ENCODE measurements around the gene PPP2R5E.

DNA sequence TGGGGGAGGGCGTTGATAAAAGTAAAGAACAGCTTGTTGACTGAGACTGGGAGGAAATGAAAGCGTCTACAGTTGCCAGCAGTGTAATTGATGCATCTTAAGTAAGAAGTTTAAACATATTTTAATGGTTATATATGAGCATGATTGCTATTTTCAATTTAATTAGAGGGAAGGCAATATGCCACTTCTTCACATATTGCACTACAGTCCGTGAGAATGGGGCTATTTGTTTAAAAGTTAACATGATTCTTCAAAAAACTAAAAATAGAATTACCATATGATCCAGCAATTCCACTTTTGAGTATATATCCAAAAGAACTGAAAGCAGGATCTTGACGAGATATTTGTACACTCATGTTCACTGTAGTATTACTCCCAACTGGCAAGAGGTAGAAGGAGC is 38.3 kb upstream of the PPP2R5E start:
- TF ChIP-seq, protein P1, sequence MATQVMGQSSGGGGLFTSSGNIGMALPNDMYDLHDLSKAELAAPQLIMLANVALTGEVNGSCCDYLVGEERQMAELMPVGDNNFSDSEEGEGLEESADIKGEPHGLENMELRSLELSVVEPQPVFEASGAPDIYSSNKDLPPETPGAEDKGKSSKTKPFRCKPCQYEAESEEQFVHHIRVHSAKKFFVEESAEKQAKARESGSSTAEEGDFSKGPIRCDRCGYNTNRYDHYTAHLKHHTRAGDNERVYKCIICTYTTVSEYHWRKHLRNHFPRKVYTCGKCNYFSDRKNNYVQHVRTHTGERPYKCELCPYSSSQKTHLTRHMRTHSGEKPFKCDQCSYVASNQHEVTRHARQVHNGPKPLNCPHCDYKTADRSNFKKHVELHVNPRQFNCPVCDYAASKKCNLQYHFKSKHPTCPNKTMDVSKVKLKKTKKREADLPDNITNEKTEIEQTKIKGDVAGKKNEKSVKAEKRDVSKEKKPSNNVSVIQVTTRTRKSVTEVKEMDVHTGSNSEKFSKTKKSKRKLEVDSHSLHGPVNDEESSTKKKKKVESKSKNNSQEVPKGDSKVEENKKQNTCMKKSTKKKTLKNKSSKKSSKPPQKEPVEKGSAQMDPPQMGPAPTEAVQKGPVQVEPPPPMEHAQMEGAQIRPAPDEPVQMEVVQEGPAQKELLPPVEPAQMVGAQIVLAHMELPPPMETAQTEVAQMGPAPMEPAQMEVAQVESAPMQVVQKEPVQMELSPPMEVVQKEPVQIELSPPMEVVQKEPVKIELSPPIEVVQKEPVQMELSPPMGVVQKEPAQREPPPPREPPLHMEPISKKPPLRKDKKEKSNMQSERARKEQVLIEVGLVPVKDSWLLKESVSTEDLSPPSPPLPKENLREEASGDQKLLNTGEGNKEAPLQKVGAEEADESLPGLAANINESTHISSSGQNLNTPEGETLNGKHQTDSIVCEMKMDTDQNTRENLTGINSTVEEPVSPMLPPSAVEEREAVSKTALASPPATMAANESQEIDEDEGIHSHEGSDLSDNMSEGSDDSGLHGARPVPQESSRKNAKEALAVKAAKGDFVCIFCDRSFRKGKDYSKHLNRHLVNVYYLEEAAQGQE (IDR thresholded peaks at IDR 0.05; ENCODE audit: insufficient read depth in 1 of 2, low read depth in 2 of 2, low read length in 1 of 2): no peak
- TF ChIP-seq, protein P2, sequence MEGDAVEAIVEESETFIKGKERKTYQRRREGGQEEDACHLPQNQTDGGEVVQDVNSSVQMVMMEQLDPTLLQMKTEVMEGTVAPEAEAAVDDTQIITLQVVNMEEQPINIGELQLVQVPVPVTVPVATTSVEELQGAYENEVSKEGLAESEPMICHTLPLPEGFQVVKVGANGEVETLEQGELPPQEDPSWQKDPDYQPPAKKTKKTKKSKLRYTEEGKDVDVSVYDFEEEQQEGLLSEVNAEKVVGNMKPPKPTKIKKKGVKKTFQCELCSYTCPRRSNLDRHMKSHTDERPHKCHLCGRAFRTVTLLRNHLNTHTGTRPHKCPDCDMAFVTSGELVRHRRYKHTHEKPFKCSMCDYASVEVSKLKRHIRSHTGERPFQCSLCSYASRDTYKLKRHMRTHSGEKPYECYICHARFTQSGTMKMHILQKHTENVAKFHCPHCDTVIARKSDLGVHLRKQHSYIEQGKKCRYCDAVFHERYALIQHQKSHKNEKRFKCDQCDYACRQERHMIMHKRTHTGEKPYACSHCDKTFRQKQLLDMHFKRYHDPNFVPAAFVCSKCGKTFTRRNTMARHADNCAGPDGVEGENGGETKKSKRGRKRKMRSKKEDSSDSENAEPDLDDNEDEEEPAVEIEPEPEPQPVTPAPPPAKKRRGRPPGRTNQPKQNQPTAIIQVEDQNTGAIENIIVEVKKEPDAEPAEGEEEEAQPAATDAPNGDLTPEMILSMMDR (IDR thresholded peaks at IDR 0.05): no peak
